Suprapubic skin (tissue), 3 donors: ENCODE data around the gene SFSWAP.
"Not testable (repeated sequence)": the region's sequence is repeated elsewhere in the genome, so short reads cannot be mapped to it uniquely, and the experiment has no call there.

Experiments used
- CTCF ChIP-seq, 2 donors: fragments of 200-600 bp in 1 of 2; fragments of 450-650 bp in 1 of 2; sonication (generic) in 1 of 2; IDR thresholded peaks; one replicate each; pipeline ENCODE4 v1.5.1; 2016 to 2019; ENCODE audit warnings: antibody characterized with exemption in 2 of 2, mild to moderate bottlenecking in 1 of 2, moderate library complexity in 1 of 2
- EP300 ChIP-seq: sonication (generic); formaldehyde crosslinking; IDR thresholded peaks from one replicate; pipeline ENCODE4 v1.6.1; 2017; ENCODE audit warnings: antibody characterized with exemption

GRCh38 chr12:131743410-131743809, 32.5 kb downstream of the SFSWAP start:
- not testable (repeated sequence) for TF ChIP-seq CTCF (IDR thresholded peaks at IDR 0.05); EP300
